HG02642 (cell line): ENCODE measurements around the gene CT45A5.
"Not testable (repeated sequence)": the region's sequence is repeated elsewhere in the genome, so short reads cannot be mapped to it uniquely, and the experiment has no call there.

Experiments
- ATAC-seq: cut with Tn5 transposase; IDR thresholded peaks from one replicate; pipeline ENCODE4 v1.9.1; 2021; ENCODE audit warnings: mild to moderate bottlenecking; ENCODE audit not compliant: unreplicated experiment, poor library complexity

The CT45A5 gene

GRCh38 chrX:135785403-135785802, at the start of gene CT45A5:
TSS of gene CT45A5 (minus strand) at chrX:135785503. CDS start at chrX:135781729, 3,774 bp downstream.
- not testable (repeated sequence) for ATAC-seq

- not testable (repeated sequence) for ATAC-seq
These were observed 34.6 kb upstream of the CT45A5 start, which contains the start of gene CT45A2 for GRCh38 chrX:135819912-135820311. TSS of gene CT45A2 (minus strand) at chrX:135820012. CDS start at chrX:135816265, 3,747 bp downstream.

- not testable (repeated sequence) for ATAC-seq
These were observed 17.4 kb upstream of the CT45A5 start, which contains the start of gene CT45A6 for GRCh38 chrX:135802687-135803086. TSS of gene CT45A6 (minus strand) at chrX:135802787. CDS start at chrX:135798993, 3,794 bp downstream.

GRCh38 chrX:135768091-135768490, 17.2 kb downstream of the CT45A5 start, which contains the start of gene CT45A3:
TSS of gene CT45A3 (minus strand) at chrX:135768191. CDS start at chrX:135764444, 3,747 bp downstream.
- ATAC-seq: not testable (repeated sequence)

GRCh38 chrX:135744739-135745138, 40.6 kb downstream of the CT45A5 start:
- ATAC-seq: not testable (repeated sequence)

GRCh38 chrX:135741192-135741715, 44.0 kb downstream of the CT45A5 start:
- ATAC-seq: no peak

- peak; percentile 67 for ATAC-seq
These were observed 44.6 kb downstream of the CT45A5 start for GRCh38 chrX:135740681-135741149.

- ATAC-seq: no peak
These were observed 47.8 kb downstream of the CT45A5 start for GRCh38 chrX:135737366-135738071.

- not testable (repeated sequence) for ATAC-seq
These were observed 50.6 kb downstream of the CT45A5 start for GRCh38 chrX:135734666-135735065.
